WTC11 (cell line): ENCODE data around the gene LRRC47. TPM values are rescaled to one million over a fixed set of nuclear protein-coding genes. Genes with fewer than 3 reads are reported as not detected.

Experiments used
- ATAC-seq: fragments of 200-7000 bp; cut with Tn5 transposase; 2 replicates; pipeline ENCODE4 v1.10.0; 2021; ENCODE audit warnings: mild to moderate bottlenecking, moderate library complexity
- CTCF ChIA-PET: fragments of 300-600 bp; sonication (Branson Sonifier 250); formaldehyde crosslinking; loops from one replicate; lab custom pipeline; 2021; ENCODE audit warnings: antibody characterized with exemption; lab: Charles Lee
- POLR2A ChIA-PET: fragments of 350-600 bp; sonication (Branson Sonifier 250); formaldehyde crosslinking; loops from one replicate; lab custom pipeline; 2021; ENCODE audit warnings: antibody characterized with exemption; lab: Charles Lee
- DNase-seq: peaks from one replicate; pipeline ENCODE4 v3.0.0; 2021; ENCODE audit warnings: low spot score
- H3K27ac Mint-ChIP-seq: 2 replicates; pipeline ENCODE4 v1.8.0; 2021; ENCODE audit warnings: mixed read lengths
- H3K27me3 Mint-ChIP-seq: 2 replicates; pipeline ENCODE4 v1.8.0; 2021; ENCODE audit warnings: low read depth, mild to moderate bottlenecking, moderate library complexity, mixed read lengths
- H3K36me3 Mint-ChIP-seq: 2 replicates; pipeline ENCODE4 v1.8.0; 2021; ENCODE audit warnings: mixed read lengths
- H3K4me1 Mint-ChIP-seq: 2 replicates; pipeline ENCODE4 v1.8.0; 2022; ENCODE audit warnings: mixed read lengths
- H3K4me3 Mint-ChIP-seq: 2 replicates; pipeline ENCODE4 v1.8.0; 2021; ENCODE audit warnings: mild to moderate bottlenecking, moderate library complexity, mixed read lengths
- H3K9me3 Mint-ChIP-seq: 2 replicates; pipeline ENCODE4 v1.8.0; 2021; ENCODE audit warnings: mixed read lengths
- FOXK1 ChIP-seq: sonication (generic); formaldehyde crosslinking; IDR thresholded peaks from 2 replicates; pipeline ENCODE4 v1.8.0; 2022; ENCODE audit warnings: mild to moderate bottlenecking, moderate library complexity, missing genetic modification reagents
- GRHL2 ChIP-seq: fragments of 250-450 bp; sonication (Bioruptor Pico); IDR thresholded peaks from 2 replicates; pipeline ENCODE4 v1.8.0; 2022; ENCODE audit warnings: mild to moderate bottlenecking, moderate library complexity; ENCODE audit not compliant: insufficient replicate concordance, severe bottlenecking
- HMGA2 ChIP-seq: fragments of 250-450 bp; sonication (Bioruptor Pico); IDR thresholded peaks from 2 replicates; pipeline ENCODE4 v1.4.0; 2021; ENCODE audit warnings: mild to moderate bottlenecking, moderate library complexity
- JUN ChIP-seq: sonication (generic); formaldehyde crosslinking; IDR thresholded peaks from 2 replicates; pipeline ENCODE4 v1.8.0; 2023; ENCODE audit warnings: mild to moderate bottlenecking, missing genetic modification reagents
- NFATC4 ChIP-seq: fragments of 250-450 bp; sonication (Bioruptor Pico); IDR thresholded peaks from 2 replicates; pipeline ENCODE4 v1.9.0; 2021; ENCODE audit warnings: mild to moderate bottlenecking
- NR1H2 ChIP-seq: sonication (generic); formaldehyde crosslinking; IDR thresholded peaks from 2 replicates; pipeline ENCODE4 v1.9.0; 2021; ENCODE audit warnings: mild to moderate bottlenecking, moderate library complexity, missing genetic modification reagents
- PRDM15 ChIP-seq: sonication (generic); formaldehyde crosslinking; IDR thresholded peaks from 2 replicates; pipeline ENCODE4 v1.8.0; 2022; ENCODE audit warnings: missing genetic modification reagents
- PREB ChIP-seq: sonication (generic); formaldehyde crosslinking; IDR thresholded peaks from 2 replicates; pipeline ENCODE4 v1.8.1; 2022; ENCODE audit warnings: mild to moderate bottlenecking, missing genetic modification reagents, moderate library complexity, borderline replicate concordance
- SOX15 ChIP-seq: fragments of 250-450 bp; sonication (Bioruptor Pico); IDR thresholded peaks from 2 replicates; pipeline ENCODE4 v1.9.0; 2021; ENCODE audit warnings: mild to moderate bottlenecking
- USF1 ChIP-seq: sonication (generic); formaldehyde crosslinking; IDR thresholded peaks from 2 replicates; pipeline ENCODE4 v1.8.0; 2022; ENCODE audit warnings: mild to moderate bottlenecking, missing genetic modification reagents
- USF2 ChIP-seq: sonication (generic); formaldehyde crosslinking; IDR thresholded peaks from 2 replicates; pipeline ENCODE4 v1.8.1; 2023; ENCODE audit warnings: mild to moderate bottlenecking, missing genetic modification reagents, moderate library complexity
- ZBTB21 ChIP-seq: sonication (generic); formaldehyde crosslinking; IDR thresholded peaks from 2 replicates; pipeline ENCODE4 v1.8.1; 2023; ENCODE audit warnings: mild to moderate bottlenecking, missing genetic modification reagents, borderline replicate concordance
- ZMAT4 ChIP-seq: fragments of 250-450 bp; sonication (Bioruptor Pico); IDR thresholded peaks from 2 replicates; pipeline ENCODE4 v1.9.0; 2021; ENCODE audit warnings: mild to moderate bottlenecking
- ZNF219 ChIP-seq: sonication (generic); formaldehyde crosslinking; IDR thresholded peaks from 2 replicates; pipeline ENCODE4 v1.8.0; 2023; ENCODE audit warnings: missing genetic modification reagents, mild to moderate bottlenecking, borderline replicate concordance
- ZNF232 ChIP-seq: sonication (generic); formaldehyde crosslinking; IDR thresholded peaks from 2 replicates; pipeline ENCODE4 v1.8.0; 2022; ENCODE audit warnings: mild to moderate bottlenecking, missing genetic modification reagents
- ZNF532 ChIP-seq: fragments of 250-450 bp; sonication (Bioruptor Pico); IDR thresholded peaks from 2 replicates; pipeline ENCODE4 v1.9.0; 2021; ENCODE audit warnings: mild to moderate bottlenecking, borderline replicate concordance
- total RNA-seq: library from RNA; stranded (reverse); gene quantifications from 3 replicates; pipeline ENCODE4 v1.2.3, GENCODE V29; 2021

The LRRC47 gene
- total RNA-seq, 1 experiment from 2014 or later: 92.4 TPM

GRCh38 chr1:3768811-3769390 lies 27.4 kb downstream of the LRRC47 start (continued):
- TF ChIP-seq ZNF532 (no peak), ZNF219 (CRISPR knock-in tag) (no peak), GRHL2 (no peak), ZMAT4 (CRISPR knock-in tag) (no peak), PREB (no peak), SOX15 (CRISPR knock-in tag) (no peak), ZBTB21 (CRISPR knock-in tag) (no peak)

- Mint-ChIP-seq H3K9me3 (peaks cover 21% of the 10 kb centered on the region; the same call in 1 of the 2 replicates), H3K36me3 (peaks cover 5% of the 10 kb centered on the region; the same call in 1 of the 2 replicates), H3K27me3 (peaks cover 18% of the 10 kb centered on the region), H3K4me1 (peaks cover 16% of the 10 kb centered on the region), H3K4me3 (no peak overlapping the region), H3K27ac (no peak overlapping the region)
- DNase-seq (no peak), ATAC-seq (no peak)
- no peak for TF ChIP-seq USF1 (CRISPR knock-in tag)
- no peak for TF ChIP-seq ZNF232
- no peak for TF ChIP-seq NFATC4 (CRISPR knock-in tag)
- TF ChIP-seq HMGA2 (CRISPR knock-in tag): no peak
- TF ChIP-seq USF2 (CRISPR knock-in tag): no peak
- TF ChIP-seq PRDM15 (CRISPR knock-in tag): no peak
- TF ChIP-seq JUN: no peak
- no peak for TF ChIP-seq FOXK1 (CRISPR knock-in tag)
- TF ChIP-seq NR1H2: no peak
- CTCF ChIA-PET: interaction anchor here (0.6 to 1.6 kb wide), 4 partner anchors 8 to 342 kb away, joined by 3 to 11 read pairs (median 4); no protein-coding TSS in a partner anchor
- POLR2A ChIA-PET: interaction anchor here (0.6 to 0.7 kb wide), 3 partner anchors 17 to 853 kb away, joined by 4 to 7 read pairs (median 5); no protein-coding TSS in a partner anchor
Measured at GRCh38 chr1:3767328-3767925, 28.9 kb downstream of the LRRC47 start.
